HT-29 (cell line): ENCODE measurements around the gene OXCT1. TPM values are rescaled to one million over a fixed set of nuclear protein-coding genes. Genes with fewer than 3 reads are reported as not detected.
"Not testable (repeated sequence)": the region's sequence is repeated elsewhere in the genome, so short reads cannot be mapped to it uniquely, and the experiment has no call there.

Experiments
- DNase-seq: peaks from one replicate; pipeline ENCODE4 v3.0.0-alpha.2; 2015; ENCODE audit warnings: low spot score
- total RNA-seq: library from RNA; depleted of rRNA; stranded (reverse); fragments of >200 nt; shearing (Covaris generic); gene quantifications from 2 replicates; pipeline ENCODE4 v1.2.3, GENCODE V29; 2014

The OXCT1 gene
- total RNA-seq, 1 experiment from 2014 or later = 0.56 TPM

DNA sequence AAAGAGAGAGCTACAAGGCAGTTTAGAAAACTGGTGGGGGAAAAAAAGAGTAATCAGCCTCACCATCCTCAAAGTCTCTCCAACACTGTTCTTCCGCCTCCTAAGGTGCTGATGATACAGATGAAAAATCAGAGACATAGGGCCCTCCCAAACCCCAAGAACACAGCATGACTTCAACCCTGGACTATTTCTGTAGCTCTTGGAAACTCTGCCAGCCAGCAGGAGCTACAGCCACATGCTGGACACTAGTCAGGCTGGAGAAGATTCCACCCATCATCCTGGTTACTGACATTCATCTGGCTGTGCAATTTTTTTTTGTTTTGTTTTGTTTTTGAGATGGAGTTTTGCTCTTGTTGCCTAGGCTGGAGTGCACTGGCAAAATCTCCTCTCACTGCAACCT is 42.4 kb downstream of the OXCT1 start:
- no peak for DNase-seq

DNA sequence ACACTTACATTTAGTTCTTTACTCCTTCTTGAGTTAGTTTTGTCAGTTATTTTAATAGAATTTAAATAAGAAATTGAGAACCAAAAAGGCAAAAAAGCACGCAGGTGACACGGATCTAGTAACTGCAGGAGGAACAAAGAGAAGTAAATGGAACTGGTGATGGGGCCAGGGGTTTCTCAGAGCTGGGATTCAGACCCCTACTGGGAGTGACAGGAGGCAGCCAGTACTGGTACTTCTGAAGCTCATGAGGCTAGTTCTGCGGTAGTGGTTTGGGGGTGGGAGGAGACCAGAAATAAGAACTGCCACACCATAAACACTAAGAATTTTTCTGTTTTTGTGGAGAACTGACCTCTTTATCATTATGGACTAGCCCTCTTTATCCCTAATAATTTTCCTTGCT is 48.2 kb downstream of the OXCT1 start:
- no peak for DNase-seq

DNA sequence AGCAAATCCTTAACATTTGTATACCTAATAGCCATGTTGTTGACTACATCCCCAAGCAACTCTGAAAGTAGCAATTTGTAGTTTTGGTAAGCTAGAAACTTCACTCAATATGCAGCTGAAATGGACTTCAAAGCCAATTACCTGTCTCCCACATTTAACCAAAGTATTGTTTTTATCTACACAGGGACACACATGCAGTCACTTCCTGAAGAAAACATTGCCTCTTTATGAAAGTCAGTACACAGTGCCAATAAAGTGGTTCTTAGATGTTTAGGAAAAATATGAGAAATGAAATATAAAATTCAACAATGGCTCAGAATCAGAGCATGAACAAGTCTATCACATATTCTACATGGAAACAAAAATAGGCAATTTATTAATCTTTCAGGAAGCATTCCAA is 49.2 kb downstream of the OXCT1 start:
- DNase-seq = no peak

DNA sequence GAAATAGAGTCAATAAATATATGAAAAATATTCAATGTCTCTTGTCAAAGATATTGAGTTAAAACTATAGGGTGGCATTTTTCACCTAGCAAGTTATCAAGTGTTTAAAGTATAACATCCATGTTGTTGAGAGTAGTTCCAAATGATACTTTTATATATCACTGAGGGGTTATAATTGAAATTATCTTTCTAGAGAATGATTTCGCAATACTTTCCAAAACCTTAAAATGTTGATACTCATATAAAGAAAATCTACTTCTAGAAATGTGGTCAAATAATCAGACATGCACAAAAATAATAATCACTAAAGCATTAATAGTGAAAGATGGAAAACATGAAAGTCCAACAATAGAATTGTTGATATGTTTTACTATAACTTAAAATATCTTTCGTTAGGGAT is 50.1 kb downstream of the OXCT1 start:
- DNase-seq = no peak

DNA sequence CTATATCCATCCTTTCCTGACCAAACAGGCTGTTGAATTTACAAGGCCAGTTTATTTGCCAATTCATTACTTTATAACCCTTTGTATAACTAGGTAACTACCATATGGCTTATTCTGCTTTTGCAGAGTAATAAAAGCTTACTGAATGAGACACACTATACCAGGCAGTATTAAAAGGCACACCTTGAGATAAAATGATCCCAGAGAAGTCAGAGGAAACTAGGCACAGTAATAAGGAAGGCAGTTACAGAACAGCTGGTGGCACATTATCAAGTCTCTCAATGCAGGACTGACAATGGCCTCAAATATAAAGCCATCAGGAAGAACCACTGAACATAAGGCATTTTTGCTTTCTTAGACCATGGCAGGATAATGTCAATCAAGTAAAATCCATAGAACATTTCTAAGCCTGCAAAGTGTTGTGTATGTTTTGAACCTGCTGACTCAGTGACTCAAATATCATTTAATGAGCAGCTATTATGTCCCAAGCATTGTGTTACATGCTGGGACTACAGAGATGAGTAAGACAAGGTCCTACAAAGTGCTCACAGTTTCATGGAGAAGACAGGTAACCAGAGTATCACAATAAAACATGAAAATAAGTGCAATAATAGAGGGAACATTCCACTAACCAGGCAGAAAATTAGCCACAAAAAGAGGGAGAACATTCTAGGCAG is 52.5 kb downstream of the OXCT1 start:
- no peak for DNase-seq

DNA sequence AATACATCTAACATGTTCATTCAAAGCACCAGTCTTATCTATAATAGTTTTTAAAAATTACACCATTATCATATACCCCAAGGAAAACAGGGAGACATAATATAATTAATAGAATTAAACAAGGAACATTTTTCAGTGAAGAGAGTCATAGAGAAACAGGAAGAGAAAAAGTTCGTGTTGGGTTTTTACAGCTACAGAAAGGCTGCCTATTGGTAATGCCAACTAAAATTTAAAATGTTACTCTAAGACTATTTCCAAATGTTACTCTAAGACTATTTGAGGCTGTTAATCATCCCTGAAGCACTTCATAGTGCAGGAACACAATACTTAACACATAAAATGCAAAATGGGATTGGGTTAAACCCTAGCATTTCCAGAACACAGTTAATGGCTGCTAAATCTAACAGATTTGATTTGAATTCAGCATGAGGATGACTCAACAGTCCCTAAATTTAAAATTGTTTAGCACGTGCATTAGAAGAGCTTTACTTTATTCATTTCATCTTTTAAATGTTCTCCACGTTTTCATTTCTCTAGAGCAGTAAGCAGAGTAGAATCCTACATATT is 54.5 kb downstream of the OXCT1 start:
- DNase-seq = no peak

DNA sequence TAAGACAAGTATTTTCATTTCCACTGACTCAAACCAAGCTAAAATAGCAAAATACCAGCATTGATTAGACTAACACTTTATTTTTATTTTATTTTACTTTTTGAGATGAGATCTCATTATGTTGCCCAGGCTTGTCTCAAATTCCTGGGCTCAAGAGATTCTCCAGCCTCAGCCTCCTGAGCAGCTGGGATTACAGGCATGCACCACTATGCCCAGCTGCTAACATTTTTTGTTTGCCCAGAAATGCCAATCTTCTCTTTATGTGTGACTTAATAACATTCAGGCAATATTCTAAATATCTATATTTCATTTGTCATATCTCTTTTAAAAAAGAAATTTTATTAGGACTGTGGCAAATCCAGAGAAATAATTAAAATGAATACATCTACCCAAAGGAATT is 55.0 kb downstream of the OXCT1 start:
- DNase-seq = no peak

DNA sequence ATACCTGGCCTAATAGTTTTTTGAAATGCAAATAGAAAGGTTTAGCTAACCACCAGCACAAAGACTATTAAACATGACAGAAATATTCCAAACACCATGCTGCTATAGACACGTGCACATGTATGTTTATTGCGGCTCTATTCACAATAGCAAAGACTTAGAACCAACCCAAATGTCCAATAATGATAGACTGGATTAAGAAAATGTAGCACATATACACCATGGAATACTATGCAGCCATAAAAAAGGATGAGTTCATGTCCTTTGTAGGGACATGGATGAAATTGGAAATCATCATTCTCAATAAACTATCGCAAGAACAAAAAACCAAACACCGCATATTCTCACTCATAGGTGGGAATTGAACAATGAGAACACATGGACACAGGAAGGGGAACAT is 55.9 kb downstream of the OXCT1 start:
- DNase-seq = not testable (repeated sequence)

DNA sequence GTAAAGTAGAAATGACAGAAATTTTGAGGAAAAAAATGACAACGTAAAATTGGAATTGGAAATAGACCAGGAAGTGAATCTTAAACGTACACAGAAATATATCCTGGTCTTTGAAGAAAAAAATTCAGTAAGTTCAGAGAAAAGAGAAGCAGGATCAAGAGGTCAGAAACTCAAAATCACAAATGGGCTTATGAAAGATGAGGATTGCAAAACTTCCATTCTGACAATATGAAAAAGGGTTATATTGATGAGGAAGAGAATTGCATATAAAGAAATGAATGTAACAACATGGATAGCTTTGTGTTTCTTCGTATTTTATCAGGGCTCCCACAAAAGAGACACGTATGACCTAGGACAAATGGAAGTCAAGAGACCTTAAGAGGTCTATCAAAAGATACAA is 58.1 kb downstream of the OXCT1 start:
- DNase-seq = no peak

DNA sequence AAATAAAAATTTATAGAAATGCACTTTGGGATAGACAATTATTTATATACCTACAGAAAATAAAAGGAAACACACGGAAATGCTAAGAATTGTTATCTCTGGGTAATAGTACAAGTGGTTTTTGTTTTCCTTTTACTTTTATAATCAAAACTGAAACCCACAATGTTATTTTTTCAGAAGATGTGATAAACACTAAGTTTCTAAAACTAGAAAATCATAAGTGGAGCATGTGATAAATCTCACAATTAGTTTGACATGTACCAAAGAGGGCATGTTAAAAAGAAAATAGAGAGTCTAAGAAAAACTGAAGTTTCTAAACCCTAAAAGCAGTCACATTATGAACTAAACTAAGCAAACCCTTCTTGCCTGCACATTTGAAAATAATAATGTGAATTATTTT is 61.1 kb downstream of the OXCT1 start:
- no peak for DNase-seq

DNA sequence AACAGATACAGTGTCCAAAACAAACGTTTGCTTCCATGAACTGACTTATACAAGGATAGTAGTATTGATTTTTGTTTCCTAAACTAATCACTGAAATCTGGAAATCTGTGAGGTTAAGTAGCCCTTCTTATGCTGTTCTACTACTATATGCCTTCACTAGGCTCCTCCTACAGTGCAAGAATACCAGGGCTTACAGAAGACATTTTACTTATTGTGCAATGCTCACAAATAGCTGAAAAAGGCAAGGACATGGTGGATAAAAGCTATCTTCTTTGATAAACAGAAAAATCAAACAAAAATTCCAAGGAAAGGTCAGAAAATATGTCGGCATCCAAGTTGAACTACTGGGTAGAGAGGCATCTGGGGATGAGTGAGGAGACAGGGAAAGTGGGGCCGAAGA is 61.9 kb downstream of the OXCT1 start:
- DNase-seq = no peak

DNA sequence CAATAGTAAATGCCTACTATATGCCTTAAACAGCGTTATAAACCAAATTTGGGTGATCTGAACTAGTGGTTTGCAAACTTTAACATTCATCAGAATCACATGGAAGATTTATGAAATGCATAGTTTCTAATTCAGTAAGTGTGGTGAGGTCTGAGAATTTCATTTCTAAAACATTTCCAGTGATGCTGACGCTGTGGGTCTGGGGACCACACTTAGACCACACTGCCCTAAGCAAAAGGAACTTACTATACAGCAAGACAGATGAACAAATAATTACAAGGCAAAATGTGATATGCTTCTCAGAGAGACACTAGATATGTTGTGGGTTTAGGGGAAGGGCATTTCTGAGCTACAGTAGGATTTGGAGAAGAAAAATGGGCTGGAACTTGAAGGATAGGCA is 72.6 kb downstream of the OXCT1 start:
- no peak for DNase-seq

DNA sequence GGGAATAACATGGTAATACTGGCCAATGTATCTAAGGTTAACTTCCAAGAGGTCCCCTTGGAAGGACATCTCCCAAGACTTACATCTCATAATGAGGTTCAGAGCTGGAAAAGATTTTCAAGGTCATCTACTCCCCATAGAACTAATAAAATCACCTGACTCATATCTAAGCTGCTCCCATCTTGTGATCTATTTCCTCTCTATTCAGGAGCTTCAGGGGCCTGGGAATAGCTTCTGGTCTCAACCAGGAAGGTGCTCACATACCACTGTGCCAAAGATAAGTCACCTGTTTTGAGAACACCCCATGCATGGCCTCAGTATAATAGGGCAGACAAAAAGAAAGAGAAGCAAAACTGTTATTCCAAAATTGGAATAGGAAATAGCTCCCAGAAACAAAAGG is 74.2 kb downstream of the OXCT1 start:
- DNase-seq = no peak

DNA sequence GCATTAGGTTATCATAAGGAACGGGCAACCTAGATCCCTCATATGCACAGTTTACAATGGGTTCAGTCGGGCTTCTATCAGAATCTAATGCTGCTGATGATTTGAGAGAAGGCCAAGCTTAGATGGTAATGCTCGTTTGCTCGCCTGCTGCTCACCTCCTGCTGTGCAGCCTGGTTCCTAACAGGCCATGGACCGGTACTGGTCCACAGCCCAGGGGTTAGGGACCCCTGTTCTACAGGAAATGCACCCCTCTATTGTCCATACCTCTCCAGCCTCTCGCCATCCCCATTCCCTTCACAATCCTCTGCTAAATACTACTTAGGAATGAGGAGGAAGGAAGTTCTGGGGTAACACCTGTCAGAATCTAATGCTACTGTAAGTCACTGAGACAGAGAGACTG is 75.1 kb downstream of the OXCT1 start:
- DNase-seq = no peak

DNA sequence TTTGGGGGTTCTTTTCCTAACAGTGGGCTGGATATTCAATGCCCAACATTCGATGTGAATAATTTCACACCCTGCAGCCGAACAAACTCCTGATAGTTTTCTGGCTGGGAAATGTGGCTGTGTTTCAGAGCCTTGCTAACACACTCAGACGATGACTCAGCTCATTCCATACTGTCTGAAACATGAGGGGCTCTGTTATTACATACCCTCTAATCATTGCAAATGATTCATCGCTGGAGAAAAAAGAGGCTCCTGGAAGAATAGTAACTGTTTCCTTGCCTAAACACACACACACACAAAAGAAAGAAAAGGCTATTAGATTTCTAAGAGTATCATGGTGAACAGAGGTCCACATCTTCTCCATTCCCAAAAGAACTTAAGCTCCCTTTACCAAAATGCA is 75.8 kb downstream of the OXCT1 start:
- DNase-seq = no peak

DNA sequence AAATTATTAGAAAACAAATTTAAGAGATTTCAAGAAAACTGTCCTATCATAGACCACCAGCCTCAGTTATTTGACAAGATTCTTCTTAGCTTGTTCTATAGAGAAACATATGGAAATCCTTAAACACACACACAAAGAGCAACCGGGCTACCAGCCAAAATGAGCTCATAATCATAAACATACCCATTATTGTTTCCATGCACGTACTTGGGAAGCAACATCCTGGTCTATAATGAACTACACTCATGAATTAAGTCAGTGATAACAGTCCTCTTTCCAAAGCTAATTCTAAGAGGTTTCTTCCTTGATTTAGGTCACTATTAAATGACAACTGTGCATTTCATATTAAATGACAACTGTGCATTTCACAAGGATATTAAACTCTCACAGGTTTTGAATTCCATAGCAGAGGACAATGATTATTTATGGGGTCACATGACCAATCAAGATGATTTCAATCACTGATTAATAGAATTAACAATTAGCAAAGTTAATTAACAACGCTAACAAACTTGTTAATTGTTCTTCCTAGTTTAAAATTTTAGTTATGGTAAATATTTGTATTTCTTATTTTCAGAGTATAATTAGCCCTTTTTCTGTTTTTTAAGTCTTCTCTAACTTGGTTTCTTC is 77.0 kb downstream of the OXCT1 start:
- no peak for DNase-seq

DNA sequence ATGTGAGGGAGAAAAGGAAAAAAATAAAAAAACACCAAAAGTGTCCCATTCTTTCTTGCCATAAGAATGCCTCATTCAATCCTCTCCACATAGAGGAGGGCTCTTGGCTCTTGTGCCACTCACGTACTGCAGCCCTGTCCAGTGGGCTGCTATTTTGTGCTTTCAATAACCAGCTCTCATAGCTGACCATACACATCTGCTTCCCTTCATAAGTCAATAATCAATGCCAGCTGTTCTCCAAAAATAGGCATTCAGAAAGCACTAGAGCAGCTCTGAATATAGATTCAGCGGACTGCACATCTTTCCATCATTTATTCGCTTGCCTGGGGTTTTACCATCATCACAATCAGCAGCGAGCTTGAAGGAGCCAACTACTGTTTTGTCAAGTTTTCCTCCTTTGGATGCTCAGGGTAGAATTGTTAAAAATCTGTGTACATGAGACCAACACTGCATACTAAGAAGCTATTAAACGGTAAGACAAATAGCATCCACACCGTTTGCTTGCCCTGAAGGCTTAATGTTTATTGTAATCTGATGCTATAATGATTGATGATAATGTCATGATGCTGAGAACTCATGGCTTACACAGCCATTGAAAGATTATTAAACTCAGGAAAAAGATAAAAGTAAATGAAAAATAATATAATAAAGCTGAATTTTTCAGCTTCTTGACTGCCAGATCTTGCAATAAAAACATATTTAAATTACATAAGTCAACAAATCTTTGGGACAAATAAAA is 80.0 kb downstream of the OXCT1 start:
- DNase-seq = no peak

DNA sequence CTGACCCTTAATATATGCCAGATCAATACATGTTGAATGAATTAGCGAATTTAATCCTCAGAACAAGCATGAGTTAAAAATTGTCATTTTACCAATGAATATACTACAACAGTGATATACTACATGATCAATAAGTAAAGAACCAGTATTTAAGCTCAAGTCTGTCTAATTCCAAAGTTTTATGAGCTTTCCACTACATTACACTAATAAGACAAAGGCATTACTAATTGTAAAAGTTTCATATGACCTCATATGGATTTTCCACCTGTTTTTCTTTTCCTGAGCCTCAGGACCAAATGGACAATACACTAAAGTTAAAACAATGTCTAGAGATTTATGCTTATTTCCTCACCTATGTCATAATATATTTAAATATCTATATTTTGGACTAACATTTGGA is 80.8 kb downstream of the OXCT1 start:
- DNase-seq = no peak

DNA sequence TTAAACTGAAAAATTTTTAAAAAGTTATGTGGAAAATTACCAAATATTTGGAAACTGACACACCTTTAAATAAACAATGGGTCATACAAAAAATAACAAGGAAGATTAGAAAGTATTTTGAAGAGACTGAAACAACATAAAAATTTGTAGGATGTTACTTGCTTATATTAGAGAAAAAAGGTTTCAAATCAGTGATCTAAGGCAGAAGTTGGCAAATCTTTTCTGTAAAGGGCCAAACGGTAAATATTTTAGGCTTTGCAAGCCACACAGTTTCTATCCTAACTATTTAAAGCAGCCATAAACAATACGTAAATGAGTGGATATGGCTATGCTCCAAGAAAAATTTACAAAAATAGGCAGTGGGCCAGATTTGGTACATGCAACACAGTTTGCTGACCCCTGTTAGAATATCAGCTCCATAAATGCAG is 81.3 kb downstream of the OXCT1 start:
- DNase-seq = no peak

DNA sequence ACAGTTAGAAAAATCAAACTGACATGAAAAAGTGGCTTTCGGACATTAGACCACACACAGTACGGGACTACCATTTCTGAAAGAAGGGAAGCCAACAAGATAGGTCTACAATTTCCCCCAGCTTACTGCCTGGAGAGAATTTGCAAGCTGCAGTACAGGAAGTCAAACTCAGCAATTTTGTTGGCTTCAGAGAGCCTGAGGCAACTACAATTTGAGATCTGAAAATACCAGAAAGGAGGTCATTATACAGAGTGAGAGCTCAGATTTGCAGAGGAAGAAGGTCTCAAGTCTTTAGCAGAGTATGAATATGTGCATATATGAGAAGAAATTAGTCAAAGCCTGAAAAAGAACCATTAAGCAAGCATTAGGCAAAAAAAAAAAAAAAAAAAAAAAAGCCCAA is 83.0 kb downstream of the OXCT1 start:
- DNase-seq = no peak

DNA sequence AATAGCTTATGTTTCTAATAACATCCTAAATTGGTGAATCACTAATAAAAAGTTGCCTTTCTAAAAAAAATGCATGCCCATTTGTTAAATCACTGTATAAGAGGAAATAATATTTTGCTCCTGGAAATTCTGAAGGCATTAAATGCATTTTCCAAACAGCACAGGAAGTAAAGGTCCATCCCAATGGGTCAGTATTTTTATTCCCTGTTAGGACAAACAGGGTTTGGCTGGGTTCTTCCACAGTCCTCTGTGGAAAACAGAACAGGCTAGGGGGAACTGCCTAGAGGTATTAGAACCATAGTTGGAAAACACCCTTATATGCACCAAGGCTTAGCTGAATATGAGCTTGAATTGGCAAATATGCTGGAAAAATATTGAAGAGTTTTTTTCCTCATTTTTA is 85.2 kb downstream of the OXCT1 start:
- no peak for DNase-seq

DNA sequence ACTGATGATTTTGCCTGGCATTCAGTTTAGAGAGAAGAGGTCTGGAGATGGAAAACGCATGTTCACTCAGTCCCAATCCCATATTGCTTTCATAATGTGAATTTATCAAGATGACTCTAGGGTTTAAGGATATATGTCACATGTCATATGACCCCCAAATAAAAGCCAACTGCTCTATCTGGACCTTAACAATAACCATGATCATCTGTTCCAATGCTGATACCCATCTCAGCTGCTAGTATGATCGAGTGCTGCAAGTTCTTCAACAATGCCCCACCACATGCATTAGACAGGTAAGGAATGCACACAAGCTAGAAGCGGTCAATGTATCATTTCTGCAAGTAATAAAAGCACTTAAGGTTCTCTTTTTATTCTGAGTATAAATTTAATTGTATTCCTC is 91.8 kb downstream of the OXCT1 start:
- DNase-seq = no peak

DNA sequence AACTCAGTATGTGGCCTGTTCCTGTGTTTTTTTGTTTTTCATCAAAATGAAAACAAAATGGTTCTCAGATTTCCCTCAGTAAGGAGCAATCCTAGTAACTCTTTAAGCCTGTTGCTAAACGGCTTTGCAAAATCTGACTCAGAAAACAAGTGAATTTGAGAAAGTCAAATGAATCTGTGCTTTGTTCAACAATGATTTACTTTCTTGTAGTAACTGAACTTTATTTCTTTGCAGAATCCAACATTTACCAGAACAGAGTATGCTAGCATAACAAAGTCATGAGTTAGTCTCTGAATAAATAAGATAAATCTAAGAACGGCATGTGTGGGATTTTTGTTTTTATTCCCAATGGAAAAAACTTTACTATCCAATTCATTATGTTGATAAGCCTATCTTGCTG is 93.8 kb downstream of the OXCT1 start:
- DNase-seq = no peak
